Endothelial cell of umbilical vein (primary cell): ENCODE measurements around the gene EPSTI1.

Experiments
- EZH2 ChIP-seq: IDR thresholded peaks from 2 replicates; pipeline ENCODE4 v1.6.1; 2012; ENCODE audit warnings: borderline replicate concordance, low read depth, mild to moderate bottlenecking, moderate library complexity, low read length, inconsistent platforms; ENCODE audit not compliant: severe bottlenecking
- FOS ChIP-seq: IDR thresholded peaks from 2 replicates; pipeline ENCODE4 v1.6.1; 2011; ENCODE audit warnings: mild to moderate bottlenecking, low read length, moderate library complexity, borderline replicate concordance; ENCODE audit not compliant: insufficient read depth
- GATA2 ChIP-seq: IDR thresholded peaks from 2 replicates; pipeline ENCODE4 v1.7.0; 2011; ENCODE audit warnings: low read depth, mild to moderate bottlenecking, moderate library complexity, mixed read lengths, low read length; ENCODE audit not compliant: insufficient read length, insufficient read depth
- JUN ChIP-seq: IDR thresholded peaks from 2 replicates; pipeline ENCODE4 v1.6.1; 2011; ENCODE audit warnings: borderline replicate concordance, low read depth; ENCODE audit not compliant: insufficient read length, insufficient read depth
- MYC ChIP-seq: IDR thresholded peaks from one replicate; pipeline ENCODE4 v1.6.1; 2011; ENCODE audit warnings: mild to moderate bottlenecking, low read depth, low read length
- POLR2A ChIP-seq: IDR thresholded peaks from 2 replicates; pipeline ENCODE4 v1.6.1; 2012; ENCODE audit warnings: low read depth, mild to moderate bottlenecking, control low read depth, low read length
- POLR2AphosphoS5 ChIP-seq: IDR thresholded peaks from 2 replicates; pipeline ENCODE4 v1.6.1; 2012; ENCODE audit warnings: low read depth, mild to moderate bottlenecking, control low read depth, low read length, moderate library complexity; ENCODE audit not compliant: insufficient read depth
- TF ChIP-seq, protein P1 (sequence below), 2 donors: IDR thresholded peaks; 1 replicate in 1 of 2; 2 replicates in 1 of 2; pipeline ENCODE4 v1.5.1; 2011; ENCODE audit warnings: low read length in 2 of 2, mild to moderate bottlenecking in 2 of 2, moderate library complexity in 2 of 2, control low read depth in 1 of 2, inconsistent platforms in 1 of 2, low read depth in 1 of 2; ENCODE audit not compliant: insufficient read depth in 1 of 2; ENCODE audit errors: extremely low read depth in 1 of 2
- TF ChIP-seq, protein P2 (sequence below): IDR thresholded peaks from 2 replicates; pipeline ENCODE4 v1.6.1; 2011; ENCODE audit not compliant: insufficient read depth, insufficient read length

DNA sequence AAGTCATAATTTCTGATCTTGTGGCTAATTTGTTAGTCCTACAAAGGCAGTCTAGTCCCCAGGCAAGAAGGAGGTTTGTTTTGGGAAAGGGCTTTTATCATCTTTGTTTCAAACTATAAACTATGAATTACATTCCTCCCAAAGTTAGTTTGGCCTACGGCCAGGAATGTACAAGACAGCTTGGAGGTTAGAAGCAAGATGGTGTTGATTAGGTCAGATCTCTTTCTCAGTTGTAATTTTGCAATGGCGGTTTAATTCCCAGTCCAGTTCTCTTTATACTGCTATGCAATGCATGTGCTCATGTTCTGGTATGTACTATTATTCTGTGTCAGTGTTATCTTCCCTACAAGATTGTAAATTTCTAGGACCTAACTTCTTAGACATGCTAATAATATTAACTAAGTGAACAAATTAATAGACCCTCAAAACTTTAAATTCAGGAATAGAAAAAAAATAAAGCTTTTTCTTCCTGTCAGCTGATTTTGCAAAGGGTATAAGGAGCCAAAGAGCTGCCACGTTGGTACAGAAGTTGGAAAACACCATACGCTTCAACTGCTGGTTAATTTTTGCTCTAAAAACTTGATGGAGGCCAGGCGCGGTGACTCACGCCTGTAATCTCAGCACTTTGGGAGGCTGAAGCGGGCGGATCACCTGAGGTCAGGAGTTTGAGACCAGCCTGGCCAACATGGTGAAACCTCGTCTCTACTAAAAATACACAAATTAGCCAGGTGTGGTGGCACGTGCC lies 30.1 kb upstream of the EPSTI1 start:
- TF ChIP-seq, protein P1, sequence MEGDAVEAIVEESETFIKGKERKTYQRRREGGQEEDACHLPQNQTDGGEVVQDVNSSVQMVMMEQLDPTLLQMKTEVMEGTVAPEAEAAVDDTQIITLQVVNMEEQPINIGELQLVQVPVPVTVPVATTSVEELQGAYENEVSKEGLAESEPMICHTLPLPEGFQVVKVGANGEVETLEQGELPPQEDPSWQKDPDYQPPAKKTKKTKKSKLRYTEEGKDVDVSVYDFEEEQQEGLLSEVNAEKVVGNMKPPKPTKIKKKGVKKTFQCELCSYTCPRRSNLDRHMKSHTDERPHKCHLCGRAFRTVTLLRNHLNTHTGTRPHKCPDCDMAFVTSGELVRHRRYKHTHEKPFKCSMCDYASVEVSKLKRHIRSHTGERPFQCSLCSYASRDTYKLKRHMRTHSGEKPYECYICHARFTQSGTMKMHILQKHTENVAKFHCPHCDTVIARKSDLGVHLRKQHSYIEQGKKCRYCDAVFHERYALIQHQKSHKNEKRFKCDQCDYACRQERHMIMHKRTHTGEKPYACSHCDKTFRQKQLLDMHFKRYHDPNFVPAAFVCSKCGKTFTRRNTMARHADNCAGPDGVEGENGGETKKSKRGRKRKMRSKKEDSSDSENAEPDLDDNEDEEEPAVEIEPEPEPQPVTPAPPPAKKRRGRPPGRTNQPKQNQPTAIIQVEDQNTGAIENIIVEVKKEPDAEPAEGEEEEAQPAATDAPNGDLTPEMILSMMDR (IDR thresholded peaks at IDR 0.05; ENCODE audit: extremely low read depth in 1 of 2, insufficient read depth in 1 of 2, low read depth in 1 of 2, low read length in 2 of 2) = no peak
- TF ChIP-seq EZH2 = no peak
- TF ChIP-seq POLR2A = no peak
- TF ChIP-seq POLR2AphosphoS5 = no peak
- TF ChIP-seq, protein P2, sequence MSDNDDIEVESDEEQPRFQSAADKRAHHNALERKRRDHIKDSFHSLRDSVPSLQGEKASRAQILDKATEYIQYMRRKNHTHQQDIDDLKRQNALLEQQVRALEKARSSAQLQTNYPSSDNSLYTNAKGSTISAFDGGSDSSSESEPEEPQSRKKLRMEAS = no peak
- TF ChIP-seq GATA2 = no peak
- TF ChIP-seq FOS = no peak
- TF ChIP-seq JUN = no peak
- no peak for TF ChIP-seq MYC
